T-helper 1 cell (primary cell): Measurements from ENCODE around the gene TBATA.
A peak's percentile ranks its signal among the peaks of the same experiment; 100 is the strongest.

ENCODE experiments used
- DNase-seq, 5 donors: peaks; one replicate each; pipeline ENCODE4 v3.0.0-alpha.2; 2012 to 2020

The TBATA gene

DNA sequence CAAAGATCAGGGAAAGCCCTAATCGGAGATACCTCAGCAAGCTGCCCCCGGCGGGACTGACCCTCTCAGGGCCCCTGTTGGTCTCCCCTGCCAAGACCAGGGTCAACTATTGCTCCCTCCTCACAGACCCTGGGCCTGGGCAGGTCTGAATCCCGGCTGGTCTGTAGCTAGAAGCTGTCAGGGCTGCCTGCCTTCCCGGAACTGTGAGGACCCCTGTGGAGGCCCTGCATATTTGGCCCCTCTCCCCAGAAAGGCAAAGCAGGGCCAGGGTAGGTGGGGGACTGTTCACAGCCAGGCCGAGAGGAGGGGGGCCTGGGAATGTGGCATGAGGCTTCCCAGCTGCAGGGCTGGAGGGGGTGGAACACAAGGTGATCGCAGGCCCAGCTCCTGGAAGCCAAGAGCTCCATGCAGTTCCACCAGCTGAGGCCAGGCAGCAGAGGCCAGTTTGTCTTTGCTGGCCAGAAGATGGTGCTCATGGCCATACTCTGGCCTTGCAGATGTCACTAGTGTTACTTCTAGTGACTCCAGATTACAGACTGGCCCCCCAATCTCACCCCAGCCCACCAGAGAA is 24.1 kb downstream of the TBATA start:
- no peak for DNase-seq

DNA sequence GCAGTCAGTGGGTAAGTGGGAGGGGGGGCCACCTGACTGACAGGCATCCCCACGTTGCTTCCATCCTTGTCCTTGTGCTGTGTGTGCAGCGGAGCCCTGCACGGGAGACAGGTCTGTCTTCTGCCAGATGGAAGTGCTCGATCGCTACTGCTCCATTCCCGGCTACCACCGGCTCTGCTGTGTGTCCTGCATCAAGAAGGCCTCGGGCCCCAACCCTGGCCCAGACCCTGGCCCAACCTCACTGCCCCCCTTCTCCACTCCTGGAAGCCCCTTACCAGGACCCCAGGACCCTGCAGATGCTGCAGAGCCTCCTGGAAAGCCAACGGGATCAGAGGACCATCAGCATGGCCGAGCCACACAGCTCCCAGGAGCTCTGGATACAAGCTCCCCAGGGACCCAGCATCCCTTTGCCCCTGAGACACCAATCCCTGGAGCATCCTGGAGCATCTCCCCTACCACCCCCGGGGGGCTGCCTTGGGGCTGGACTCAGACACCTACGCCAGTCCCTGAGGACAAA is 24.8 kb downstream of the TBATA start:
- no peak for DNase-seq

DNA sequence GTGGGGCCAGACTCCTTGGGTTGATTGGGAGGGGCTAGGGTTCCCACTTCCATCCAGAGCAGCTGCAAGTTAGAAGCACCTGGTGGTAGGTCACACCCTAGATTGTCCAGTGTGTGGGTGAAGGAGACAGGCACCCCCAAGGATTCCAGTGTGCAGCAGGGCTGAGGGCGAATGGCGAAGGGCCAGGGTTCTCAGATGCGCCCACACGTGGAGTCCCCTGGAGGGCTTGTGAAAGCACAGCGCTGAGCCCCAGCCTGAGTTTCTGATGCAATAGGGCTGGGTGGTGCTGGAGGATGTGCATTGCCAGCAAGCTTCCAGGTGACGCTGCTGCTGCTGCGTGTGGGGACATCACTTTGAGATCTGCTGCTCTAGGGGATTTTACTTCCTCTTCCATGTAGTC is 25.4 kb downstream of the TBATA start:
- peak in 1 of 5 donors; percentile 25 for DNase-seq

DNA sequence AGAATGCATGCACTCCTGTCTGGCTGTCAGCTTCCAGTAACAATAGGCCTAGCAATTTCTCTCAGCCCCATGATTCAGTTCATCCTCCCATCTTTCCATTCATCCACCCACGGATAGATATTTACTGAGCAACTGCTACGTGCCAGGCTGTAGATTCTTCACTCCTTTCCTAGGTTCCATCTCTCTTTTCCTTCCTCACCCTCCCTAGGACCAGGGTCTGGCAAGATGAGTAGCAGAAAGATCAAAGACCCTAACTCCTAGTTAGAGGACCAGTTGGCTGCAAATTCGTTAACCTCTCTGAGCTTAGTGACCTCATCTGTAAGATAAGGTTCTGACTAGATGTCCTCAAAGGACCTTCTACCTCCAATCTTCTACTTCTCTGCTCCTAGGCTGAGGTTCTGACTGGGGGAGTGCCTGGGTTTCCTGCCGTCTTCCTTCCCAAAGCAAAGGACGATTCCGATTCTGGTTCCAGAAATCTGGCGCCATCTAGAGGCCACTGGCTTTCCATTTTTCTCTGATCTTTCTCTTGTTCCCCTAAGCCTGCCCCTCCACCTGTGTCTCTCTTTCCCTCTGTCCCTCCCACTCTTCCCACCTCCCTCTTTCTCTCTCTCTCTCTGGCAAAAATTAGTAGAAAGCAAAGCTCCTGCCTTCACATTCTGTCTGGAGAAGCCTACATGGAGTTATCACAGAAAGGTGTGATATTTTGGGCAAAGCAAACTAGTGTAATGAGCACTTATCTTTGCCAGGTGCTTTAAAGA is 26.2 kb downstream of the TBATA start:
- peak in 4 of 5 donors; percentile 36 to 60 (median 47) for DNase-seq

DNA sequence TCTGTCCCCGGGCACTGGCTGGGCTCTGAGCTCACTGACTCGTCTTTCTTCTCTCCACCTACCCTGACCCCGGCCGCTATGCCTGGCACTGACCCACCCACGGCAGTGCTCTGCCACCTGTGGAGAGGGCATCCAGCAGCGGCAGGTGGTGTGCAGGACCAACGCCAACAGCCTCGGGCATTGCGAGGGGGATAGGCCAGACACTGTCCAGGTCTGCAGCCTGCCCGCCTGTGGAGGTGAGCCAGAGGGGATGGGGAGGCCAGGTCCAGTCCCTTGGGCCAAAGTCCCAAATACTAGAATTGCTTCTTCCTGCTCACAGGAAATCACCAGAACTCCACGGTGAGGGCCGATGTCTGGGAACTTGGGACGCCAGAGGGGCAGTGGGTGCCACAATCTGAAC is 27.3 kb downstream of the TBATA start:
- no peak for DNase-seq

DNA sequence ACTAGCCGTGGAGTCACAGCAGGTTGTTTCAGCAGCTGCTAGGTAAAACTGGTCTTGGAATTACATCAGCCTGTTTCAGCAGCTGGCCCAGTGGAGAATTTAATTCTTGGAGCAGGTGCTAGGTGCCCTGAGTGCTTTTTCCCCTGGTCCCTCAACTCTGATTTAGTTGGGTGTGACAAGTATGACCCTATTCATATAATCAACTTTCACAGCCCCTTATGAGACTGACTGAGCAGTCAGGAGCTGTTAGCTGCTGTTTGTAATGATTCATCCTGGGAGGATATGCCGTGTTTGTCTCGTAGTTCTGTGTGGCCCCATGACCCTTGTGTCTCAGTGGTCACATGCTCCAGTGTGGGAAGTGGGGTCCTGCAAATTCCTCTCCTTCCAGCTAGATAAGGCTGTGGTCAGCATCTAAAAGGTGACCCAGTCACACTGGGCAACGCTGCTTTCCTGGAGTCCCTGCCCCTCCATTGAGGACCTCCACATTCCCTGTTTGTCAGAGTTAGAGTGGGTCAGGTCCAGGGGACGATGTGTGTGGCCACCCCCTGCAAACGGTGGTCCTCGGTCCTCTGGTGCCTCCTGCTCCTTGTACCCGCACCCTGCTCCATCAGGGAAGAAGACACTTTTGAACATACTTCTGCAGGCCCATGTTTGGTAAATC is 28.3 kb downstream of the TBATA start:
- DNase-seq: no peak

DNA sequence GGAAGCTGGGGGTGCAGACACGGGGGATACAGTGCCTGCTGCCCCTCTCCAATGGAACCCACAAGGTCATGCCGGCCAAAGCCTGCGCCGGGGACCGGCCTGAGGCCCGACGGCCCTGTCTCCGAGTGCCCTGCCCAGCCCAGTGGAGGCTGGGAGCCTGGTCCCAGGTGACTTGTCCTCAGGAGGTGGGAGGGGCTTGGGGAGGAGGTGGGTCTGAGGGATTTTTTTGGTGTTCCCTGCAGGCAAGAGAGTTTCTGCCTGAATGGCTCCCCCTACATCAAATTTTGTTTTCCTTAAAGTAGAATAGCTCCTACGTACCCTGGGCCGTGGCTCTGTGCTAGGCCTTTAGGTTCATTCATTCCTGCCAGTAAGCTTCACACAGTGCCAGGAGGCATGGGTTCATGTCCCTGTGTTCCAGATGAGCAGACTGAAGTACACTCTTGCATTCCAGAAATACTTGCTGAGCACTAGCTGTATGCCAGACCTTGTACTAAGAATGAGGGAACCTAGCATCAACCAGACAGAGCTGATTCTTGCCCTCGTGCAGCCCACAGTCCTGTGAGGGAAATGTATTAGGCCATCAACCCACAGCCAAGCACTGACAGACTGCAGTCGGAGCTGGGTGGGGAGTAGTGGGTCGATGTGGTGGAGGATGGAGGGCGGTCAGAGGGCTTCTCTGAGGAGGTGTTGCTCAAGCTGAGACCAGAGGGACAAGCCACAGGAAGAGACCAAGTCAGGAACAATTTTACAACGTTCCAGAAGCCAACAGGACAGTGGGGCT is 31.1 kb downstream of the TBATA start:
- DNase-seq: no peak

DNA sequence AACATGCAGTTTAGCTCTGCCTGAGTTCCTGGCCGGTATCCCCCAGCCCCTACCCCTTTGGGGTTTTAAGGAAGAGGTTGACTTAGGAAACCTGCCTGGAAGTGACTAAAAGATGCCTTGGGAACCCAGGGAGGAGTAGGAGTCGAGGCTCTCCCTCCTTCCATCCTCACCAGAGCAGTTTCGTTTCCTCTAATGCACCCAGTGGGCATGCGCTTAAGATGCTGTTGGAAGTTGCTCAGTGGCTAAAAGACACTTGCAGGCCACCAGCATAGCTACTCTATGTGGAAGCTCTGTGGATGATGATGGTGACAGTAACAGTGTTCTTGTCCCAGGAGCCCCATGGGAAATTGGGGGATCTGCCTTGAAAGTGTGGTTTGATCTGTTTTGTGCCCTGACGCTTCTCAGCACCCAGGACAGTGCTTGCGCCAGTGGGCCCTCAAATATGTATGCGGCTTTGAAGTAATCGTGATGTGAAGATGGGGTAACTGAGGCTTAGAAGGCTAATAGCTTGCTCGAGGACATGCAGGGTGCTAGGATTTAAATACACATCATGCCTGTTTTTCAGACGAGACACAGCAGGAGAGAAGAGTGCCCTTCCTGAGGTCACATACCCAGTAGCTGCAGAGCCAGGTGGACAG is 32.0 kb downstream of the TBATA start:
- DNase-seq: no peak

DNA sequence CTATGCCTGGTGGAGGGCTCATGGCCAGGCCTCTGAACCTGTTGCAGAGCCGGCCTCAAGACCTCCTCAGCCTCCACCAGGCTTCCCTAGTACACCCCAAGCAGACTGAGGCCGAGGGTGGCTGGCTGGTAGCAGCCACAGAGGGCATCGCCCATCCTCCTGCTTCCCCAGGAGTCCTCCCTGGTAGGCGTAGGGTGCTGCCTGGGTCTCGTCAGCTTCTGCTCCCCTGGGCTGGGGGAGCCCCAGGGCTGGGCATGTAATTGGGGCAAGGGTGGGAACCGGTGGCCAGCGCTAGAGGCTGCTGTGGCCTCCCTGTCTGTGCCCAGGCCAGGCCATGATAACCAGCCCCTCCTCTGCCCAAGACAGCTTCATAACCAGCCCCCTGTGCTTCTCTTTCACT is 32.6 kb downstream of the TBATA start:
- no peak for DNase-seq

DNA sequence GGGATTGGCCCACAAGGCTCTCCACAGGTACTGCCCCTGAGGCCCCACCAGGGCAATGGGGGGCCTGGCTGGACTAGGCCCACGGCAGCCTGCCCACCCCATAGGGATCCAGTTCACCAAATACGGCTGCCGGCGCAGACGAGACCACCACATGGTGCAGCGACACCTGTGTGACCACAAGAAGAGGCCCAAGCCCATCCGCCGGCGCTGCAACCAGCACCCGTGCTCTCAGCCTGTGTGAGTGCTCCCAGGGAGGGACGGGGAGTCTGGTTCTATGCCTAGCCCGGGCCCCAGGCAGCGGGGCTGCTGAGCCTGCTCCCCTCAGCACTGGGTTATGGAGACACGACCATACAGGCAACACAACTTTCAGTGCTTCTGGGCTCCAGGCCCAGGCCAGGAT is 33.2 kb downstream of the TBATA start:
- no peak for DNase-seq

DNA sequence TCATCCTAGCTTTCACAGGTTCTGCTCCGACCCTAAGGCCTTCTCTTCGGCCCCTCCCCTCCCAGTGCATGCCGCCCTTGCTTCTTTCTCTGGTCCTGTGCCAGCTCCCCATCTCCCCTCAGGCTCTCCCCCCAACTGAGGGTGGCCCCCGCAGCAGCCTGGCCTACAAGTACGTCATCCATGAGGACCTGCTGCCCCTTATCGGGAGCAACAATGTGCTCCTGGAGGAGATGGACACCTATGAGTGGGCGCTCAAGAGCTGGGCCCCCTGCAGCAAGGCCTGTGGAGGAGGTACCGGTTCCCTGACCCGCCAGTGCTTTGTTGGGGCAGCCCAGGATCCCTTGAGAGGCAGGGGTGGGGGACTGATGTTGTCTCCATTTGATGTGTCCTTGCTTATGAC is 33.8 kb downstream of the TBATA start:
- DNase-seq: no peak

DNA sequence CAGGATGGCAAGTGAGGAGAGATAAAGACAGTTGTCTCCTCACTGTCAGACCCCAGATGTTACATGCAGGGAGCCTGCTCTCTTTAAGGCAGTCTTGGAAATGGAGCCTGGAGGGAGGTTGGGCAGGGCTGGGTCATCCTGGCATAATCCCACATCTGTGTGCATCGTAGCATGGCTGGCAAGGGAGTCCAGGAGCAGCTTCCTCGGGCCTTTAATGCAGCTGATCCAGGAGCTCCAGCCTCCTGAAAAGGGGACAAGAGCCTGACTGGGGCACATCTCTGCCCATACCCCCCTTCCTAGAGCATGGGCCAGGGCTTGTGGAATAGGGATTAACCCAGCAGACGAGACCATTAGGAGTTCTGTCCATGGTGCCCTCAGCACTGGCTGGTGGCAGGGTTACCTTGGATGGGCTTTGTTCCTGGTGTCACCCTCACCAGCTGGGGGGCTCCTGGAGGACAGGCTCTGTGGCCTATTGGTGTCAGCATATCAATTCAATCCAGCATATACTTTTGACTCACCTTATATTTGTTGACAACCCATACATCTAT is 34.9 kb downstream of the TBATA start:
- DNase-seq: no peak

DNA sequence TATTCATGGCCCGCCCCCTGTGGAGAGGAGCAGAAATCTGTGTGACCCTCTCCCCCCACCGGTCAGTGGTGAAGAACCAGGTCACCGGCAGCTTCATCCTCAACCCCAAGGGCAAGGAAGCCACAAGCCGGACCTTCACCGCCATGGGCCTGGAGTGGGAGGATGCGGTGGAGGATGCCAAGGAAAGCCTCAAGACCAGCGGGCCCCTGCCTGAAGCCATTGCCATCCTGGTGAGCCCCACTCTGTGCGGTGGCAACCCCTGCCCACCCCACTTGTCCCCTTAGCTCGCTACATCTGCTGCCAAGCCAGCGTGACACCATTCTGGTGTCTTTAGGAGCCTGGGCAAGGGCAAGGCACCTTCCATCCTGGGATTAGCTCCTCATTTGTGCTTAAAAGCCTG is 35.4 kb downstream of the TBATA start:
- no peak for DNase-seq

DNA sequence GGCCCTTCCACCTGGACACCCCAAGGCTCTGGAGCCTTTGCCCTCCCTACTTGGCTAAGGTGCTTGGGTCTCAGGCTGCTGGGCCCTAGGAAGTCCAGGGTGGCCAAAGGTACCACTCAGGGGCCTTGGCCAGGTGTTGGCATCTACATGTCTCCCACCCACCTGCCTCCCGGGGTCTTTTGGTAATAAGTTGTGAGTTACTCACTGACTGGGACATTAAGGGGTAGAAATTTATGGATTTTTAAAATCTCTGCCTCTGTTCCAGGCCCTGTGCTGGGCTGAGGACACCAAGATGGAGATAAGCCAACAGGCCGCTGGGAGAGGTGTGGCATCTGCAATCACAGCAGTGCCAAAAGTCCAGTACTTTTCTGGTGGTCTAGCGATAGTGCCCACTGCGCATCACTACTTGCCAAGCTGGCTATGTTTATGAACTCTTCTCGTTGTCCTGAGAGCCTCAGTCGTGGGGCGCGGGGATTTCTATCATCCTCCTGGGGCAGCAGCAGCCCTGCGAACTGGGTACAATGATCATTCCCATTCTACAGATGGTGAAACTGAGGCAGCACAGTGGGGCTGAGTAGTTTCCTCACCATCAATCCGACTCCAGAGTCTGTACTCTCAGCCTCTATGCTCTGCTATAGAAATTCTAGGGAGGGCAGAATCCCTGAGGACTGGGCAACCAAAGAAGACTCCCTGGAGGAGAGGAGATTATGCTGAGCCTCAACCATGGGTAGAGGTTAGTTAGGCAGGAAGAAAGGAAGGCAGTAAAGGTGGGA is 36.2 kb downstream of the TBATA start:
- no peak for DNase-seq

DNA sequence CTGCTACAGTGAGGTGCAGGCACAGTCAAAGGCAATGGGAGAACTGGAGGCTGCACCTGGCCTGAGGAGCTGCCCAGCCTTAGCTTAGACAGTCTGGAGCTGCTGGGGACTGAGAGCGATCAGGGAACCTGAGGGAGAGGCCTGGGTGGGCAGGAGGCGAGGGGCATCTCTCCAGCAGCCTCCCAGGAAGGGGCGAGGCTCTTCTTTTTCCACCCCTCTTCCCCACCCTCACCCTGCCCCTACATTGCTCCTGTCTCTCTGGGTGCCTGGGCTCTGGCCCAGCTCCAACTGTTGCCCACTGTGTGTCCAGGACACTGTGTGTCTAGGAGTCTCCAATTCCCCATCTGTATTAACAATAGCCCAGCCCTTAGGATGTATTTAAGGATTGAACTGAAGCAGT is 36.9 kb downstream of the TBATA start:
- no peak for DNase-seq

DNA sequence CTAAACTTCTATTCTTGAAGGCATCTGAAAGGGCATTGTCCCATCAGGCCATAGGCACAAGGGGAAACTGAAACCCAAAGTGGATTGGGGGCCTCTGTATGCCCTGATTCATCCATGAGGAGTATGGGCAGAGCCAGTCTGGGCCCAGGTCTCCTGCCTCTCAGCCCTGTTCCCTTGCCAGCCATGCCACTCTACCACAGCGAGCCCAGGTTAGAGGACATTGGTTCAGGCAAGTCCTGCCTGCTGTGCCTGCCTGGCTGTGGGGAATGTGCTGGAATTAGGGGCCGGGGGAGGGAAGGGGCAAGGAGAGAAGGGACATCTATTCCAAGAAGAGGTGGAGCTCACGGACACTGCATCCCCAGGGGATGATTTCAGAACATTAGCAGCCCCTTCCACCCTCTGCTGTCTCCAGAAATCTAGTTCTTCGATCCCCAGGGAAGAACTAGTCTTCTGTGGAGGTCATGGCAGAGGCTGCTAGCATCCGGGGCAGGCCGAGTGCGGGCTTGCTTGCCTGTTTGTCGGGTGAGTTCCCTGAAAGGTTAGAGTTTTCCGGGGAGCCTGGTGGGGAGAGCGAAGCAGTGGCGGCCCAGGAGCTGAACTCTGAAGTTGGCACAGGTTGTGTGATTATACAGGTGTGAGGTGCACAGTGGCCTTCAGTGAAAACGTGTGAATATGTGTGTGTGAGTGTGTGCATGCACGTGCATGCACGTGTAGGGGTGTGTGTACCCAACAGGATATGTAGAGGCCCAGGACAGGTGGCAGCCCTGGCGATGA is 37.8 kb downstream of the TBATA start:
- DNase-seq: no peak

DNA sequence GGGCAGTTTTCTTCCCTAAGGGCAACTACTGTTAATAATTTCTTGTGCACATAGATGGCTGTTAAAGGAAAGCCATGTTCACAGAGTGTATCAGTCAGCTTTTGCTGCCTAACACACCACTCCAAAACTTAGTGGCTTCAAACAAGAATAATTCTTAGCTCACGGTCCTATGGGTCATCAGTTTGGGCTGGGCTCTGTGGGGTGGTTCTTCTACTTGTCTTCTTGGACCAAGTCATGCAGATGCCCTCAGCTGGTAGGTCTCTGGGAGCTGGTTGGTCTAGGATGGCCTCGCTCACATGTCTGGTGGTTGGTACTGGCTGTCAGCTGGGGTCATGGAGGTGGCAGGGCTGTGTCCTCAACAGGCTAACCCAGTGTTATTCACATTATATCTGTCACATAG is 39.6 kb downstream of the TBATA start:
- no peak for DNase-seq

DNA sequence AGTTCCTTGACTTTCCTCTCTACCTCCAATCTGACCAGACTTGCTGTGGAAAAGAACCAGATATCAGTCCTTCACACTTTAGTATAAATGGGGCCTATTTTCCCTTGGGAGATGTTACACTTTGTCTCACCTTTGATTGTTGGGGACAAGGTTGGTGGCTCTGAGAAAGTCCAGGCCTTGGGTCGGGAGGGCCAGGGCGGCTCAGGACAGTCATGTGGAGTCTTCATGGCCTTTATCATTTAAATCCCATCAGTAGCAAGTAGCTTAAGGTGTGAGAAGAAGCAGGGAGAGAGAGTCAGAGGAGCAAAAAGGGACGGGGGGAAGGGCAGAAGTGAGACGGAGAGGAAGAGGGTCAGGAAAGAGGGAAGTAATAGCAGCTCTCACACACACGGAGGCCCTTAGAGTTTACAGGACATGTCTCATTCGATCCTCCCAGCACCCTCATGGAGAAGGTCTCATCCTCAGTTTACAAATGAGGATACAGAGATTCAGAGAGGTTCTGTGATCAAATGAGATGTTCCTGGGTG is 40.5 kb downstream of the TBATA start:
- no peak for DNase-seq

DNA sequence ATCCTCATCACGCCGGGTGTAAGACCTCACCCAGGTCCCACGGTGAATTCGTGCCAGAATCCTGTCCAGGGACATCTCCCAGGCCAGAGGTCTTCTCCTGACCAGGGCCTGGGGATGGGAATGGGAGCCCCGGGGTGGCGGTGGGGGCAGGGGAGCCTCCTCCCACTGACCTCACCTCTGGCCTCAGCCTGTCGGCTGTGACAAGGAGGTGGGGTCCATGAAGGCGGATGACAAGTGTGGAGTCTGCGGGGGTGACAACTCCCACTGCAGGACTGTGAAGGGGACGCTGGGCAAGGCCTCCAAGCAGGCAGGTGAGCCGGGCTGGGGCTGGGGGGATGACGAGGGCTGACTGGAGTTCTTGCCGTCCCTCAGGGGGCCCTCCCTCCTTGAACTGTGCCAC is 41.3 kb downstream of the TBATA start:
- no peak for DNase-seq

DNA sequence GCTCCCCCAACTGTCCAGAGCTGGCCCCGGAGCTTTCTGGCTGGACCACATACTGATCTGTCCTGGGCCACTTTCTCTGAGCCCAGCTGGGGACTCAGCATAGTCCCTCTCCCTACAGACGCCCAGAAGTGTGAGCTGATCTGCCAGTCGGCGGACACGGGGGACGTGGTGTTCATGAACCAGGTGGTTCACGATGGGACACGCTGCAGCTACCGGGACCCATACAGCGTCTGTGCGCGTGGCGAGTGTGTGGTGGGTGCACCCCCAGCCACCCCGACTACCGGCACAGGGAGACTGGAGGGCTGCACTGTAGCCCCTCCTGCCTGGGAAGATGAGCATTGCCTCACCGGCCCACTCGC is 41.8 kb downstream of the TBATA start:
- no peak for DNase-seq
